GM12801 (cell line): ENCODE measurements around the gene OSBPL1A.

Source experiments
- TF ChIP-seq, protein P1 (sequence below): IDR thresholded peaks from one replicate; pipeline ENCODE4 v1.5.1; 2011; ENCODE audit warnings: control low read depth; ENCODE audit not compliant: insufficient read length; ENCODE audit errors: extremely low read depth

Gene OSBPL1A

DNA sequence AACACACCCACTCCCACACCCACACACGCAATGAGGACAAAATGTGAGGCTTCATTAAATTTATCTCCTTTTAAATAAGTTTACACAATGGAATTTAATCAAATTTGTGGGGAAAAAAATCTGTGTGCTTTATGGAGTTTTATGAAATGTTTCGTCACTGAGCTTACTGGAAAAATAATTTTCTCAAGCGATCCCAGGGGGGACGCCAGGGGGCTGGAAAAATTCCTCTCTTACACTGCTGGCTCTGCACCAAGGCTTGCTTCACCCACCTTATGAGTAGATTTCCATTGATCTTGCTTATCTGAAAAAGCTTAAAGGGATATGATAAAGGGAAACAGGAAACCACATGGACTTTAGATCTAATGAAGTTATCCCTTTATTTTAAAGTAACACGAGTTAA is 163.3 kb downstream of the OSBPL1A start:
- TF ChIP-seq, protein P1, sequence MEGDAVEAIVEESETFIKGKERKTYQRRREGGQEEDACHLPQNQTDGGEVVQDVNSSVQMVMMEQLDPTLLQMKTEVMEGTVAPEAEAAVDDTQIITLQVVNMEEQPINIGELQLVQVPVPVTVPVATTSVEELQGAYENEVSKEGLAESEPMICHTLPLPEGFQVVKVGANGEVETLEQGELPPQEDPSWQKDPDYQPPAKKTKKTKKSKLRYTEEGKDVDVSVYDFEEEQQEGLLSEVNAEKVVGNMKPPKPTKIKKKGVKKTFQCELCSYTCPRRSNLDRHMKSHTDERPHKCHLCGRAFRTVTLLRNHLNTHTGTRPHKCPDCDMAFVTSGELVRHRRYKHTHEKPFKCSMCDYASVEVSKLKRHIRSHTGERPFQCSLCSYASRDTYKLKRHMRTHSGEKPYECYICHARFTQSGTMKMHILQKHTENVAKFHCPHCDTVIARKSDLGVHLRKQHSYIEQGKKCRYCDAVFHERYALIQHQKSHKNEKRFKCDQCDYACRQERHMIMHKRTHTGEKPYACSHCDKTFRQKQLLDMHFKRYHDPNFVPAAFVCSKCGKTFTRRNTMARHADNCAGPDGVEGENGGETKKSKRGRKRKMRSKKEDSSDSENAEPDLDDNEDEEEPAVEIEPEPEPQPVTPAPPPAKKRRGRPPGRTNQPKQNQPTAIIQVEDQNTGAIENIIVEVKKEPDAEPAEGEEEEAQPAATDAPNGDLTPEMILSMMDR = no peak

DNA sequence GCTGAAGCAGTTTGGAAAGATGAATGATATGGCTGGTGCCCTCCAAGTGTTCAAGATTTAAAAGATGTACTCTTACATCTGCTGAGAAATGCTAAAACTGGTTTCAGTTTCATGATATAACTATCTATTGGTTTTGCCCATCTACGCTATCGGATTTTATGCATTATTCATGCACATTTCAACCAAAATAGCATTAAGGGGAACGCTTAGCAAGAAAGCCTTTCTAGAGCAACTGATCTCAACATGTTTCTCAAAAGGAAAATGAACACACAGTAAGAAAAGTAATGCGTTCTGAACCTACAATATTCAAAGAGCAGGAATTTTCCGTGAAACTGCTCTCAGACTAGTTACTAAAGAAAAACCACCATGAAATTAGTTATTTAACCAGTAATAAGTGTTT is 164.8 kb downstream of the OSBPL1A start:
- TF ChIP-seq, protein P1 = no peak

DNA sequence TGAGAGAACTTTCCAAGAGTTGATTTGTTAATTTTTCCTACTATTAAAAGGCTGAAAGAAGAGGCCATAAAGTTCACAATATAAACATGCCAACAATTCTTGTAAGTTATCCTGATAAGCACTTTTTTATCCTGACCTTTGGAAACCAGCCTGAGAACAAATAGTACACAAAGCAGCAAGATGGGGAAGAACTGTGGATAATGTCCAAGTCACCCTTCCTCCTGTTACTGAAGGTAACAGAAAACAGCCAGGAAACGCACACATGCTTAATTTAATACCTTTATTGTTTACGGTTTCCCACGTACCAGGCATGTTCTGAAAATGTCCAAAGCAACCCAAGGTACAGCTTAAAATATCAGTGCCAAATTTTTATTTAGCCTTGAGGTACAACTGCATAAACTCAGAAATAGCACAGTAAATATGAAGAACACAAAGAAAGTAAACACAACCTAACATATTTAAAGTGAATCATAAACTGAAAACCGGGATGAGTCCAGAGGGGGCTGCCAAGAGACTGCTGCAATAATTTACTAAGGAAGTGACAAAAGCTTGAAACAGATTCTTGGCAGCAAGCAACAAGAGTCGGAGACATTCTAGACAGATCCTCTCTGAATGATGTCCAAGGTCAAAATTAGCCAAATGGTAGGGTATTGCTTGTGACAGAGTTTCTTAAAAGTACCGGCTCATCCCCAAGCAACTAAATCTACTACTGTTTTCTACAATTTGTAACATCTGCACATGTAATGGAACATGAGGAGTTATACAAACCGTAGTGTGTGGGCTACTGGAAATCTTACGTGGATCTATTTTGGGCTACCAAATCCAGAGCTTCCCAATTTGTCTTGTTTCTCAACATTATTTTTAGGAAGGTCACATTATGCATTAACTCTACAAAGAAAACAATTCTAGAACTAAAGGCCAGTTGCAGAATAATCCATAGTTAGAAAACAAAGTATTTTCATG is 165.6 kb downstream of the OSBPL1A start:
- TF ChIP-seq, protein P1 = no peak

DNA sequence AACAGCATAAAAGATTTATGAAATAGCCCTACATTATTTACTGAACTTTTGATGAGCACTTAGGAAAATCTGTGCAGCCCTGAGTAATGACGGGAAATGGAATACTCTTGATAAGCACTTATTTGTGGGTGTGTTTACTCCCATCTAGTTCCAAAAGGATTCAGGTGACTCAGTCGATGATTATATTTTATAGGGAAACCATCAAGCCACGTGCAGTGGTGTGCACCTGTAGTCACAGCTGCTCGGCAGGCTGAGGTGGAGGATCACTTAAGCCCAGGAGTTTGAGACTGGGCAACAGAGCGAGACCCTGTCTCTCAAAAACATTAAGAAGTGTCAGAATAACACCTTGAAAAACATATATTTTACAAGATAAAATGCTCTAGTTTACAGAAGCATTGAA is 166.9 kb downstream of the OSBPL1A start:
- TF ChIP-seq, protein P1 = no peak

DNA sequence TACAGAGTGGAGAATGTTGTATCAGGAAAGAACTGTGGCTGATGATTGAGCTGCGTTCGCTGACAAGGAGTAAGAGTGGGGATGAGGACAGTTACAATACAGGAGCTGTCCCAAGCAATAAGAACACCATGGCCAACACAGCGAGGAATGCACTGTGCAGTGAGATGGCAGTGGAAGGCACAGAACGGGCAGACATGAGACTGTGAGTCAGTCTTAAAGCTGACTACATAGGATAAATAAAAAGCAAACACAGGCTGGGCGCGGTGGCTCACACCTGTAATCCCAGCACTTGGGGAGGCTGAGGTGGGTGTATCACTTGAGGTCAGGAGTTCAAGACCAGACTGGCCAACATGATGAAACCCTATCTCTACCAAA is 169.0 kb downstream of the OSBPL1A start:
- TF ChIP-seq, protein P1 = no peak

DNA sequence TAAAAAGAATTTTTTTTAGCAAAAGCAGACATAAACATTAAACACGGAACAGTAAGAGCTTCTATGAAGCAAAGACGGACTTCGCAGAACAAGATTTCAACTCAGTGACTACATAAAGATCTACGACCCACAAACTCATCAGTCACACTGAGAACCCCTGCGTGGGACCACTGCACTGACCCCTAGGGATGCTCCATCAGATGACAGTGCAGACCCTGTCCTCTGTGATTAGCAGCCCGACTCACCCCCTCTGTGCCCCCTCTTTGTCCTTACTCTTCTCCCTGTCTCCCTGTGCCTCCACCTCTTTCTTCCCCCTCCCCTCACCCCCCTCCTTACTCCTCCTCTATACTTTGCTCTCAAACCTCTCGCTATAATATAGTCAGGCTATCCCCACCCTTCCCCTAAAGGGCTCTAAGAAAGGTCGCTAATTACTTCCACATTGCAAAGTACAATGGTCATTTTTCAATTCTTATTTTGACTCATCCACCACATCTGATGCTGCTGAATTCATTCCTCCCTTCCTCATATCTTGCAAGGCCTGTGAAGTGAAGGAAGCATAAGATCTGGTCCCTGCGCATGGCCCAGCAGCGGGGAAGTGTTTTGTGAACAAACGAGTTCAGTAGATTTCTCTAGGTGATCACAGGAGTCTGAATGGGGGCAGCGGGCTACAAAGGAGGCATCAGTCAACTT is 169.5 kb downstream of the OSBPL1A start:
- TF ChIP-seq, protein P1 = no peak

DNA sequence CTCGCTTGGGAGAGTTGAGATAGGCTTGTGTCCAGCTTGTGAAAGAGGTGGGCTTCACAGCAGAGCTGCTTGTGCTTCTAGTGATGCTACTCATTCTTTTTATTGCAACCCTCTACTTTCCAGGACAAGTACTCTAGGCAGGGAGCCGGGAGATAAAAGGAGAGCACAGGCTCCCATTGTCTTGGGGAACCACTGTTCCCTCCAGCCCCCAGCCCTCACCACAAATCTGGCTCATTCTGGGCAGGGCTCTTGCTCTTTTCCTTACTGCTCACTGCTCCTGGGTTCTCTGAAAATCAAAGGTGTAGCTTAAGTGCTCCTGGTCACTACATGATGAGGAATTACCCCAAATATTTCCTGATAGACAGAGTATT is 177.3 kb downstream of the OSBPL1A start:
- TF ChIP-seq, protein P1 = no peak
